ENCODE measurements around the gene SPATA21.

DNA sequence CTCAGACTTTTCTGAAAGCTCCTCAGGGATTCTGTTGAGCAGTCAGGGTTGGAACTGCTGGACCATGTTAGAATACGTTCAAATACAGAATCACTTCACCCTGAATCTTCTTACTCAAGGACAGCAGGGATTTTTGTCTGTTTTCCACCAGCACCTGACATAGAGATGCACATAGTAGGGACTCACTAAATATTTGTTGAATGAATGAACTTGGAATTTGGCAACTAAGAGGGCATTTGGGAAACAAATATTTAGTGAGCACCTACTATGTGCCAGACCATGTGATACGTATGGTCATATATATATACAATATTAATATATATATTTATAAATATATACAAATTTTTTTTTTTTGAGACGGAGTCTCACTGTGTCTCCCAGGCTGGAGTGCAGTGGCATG lies 80.4 kb downstream of the SPATA21 start:
- TF ChIP-seq EZH2 (IDR thresholded peaks at IDR 0.05; ENCODE audit: borderline replicate concordance, insufficient read depth, low read length, poor library complexity, severe bottlenecking), result no peak
- TF ChIP-seq, protein P1, sequence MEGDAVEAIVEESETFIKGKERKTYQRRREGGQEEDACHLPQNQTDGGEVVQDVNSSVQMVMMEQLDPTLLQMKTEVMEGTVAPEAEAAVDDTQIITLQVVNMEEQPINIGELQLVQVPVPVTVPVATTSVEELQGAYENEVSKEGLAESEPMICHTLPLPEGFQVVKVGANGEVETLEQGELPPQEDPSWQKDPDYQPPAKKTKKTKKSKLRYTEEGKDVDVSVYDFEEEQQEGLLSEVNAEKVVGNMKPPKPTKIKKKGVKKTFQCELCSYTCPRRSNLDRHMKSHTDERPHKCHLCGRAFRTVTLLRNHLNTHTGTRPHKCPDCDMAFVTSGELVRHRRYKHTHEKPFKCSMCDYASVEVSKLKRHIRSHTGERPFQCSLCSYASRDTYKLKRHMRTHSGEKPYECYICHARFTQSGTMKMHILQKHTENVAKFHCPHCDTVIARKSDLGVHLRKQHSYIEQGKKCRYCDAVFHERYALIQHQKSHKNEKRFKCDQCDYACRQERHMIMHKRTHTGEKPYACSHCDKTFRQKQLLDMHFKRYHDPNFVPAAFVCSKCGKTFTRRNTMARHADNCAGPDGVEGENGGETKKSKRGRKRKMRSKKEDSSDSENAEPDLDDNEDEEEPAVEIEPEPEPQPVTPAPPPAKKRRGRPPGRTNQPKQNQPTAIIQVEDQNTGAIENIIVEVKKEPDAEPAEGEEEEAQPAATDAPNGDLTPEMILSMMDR (IDR thresholded peaks at IDR 0.05; ENCODE audit: poor library complexity, severe bottlenecking), result no peak
- no peak for TF ChIP-seq SMC3 (conservative IDR thresholded peaks at IDR 0.05; ENCODE audit: poor library complexity)
- no peak for TF ChIP-seq EP300 (conservative IDR thresholded peaks at IDR 0.05; ENCODE audit: poor library complexity, severe bottlenecking)
- TF ChIP-seq POLR2AphosphoS5 (IDR thresholded peaks at IDR 0.05), result no peak
- TF ChIP-seq RAD21 (conservative IDR thresholded peaks at IDR 0.05), result no peak
- no peak for TF ChIP-seq MXI1 (conservative IDR thresholded peaks at IDR 0.05; ENCODE audit: poor library complexity, severe bottlenecking)

Measured in neural cell (in vitro differentiated cells).